ENCODE data around the gene ABCA1.

The ABCA1 gene

GRCh38 chr9:104766025-104766424 is 161.9 kb downstream of the ABCA1 start:
- no peak for TF ChIP-seq CTCF (IDR thresholded peaks at IDR 0.05; ENCODE audit: low read depth, low read length)
- no peak for DNase-seq (ENCODE audit: low read depth in 2 of 2)
- H3K4me3 ChIP-seq (replicated peaks in 1 of 2; ENCODE audit: low read depth in 2 of 2, low read length in 2 of 2), result no peak overlapping the region

GRCh38 chr9:104765138-104765537 is 162.8 kb downstream of the ABCA1 start:
- H3K4me3 ChIP-seq (replicated peaks in 1 of 2; ENCODE audit: low read depth in 2 of 2, low read length in 2 of 2), result no peak overlapping the region
- TF ChIP-seq CTCF (IDR thresholded peaks at IDR 0.05; ENCODE audit: low read depth, low read length), result no peak
- no peak for DNase-seq (ENCODE audit: low read depth in 2 of 2)

- no peak overlapping the region for H3K4me3 ChIP-seq (replicated peaks in 1 of 2; ENCODE audit: low read depth in 2 of 2, low read length in 2 of 2)
- DNase-seq (ENCODE audit: low read depth in 2 of 2), result no peak
- no peak for TF ChIP-seq CTCF (IDR thresholded peaks at IDR 0.05; ENCODE audit: low read depth, low read length)
Observed at GRCh38 chr9:104758974-104759373, 169.0 kb downstream of the ABCA1 start.

- no peak overlapping the region for H3K4me3 ChIP-seq (replicated peaks in 1 of 2; ENCODE audit: low read depth in 2 of 2, low read length in 2 of 2)
- no peak for DNase-seq (ENCODE audit: low read depth in 2 of 2)
- TF ChIP-seq CTCF (IDR thresholded peaks at IDR 0.05; ENCODE audit: low read depth, low read length), result no peak
Observed at GRCh38 chr9:104750185-104750767, 177.7 kb downstream of the ABCA1 start.

- TF ChIP-seq CTCF (IDR thresholded peaks at IDR 0.05; ENCODE audit: low read depth, low read length), result no peak
- H3K4me3 ChIP-seq (replicated peaks in 1 of 2; ENCODE audit: low read depth in 2 of 2, low read length in 2 of 2), result peak overlapping the region; percentile 79 to 89
- peak; percentile 37 to 60 for DNase-seq (ENCODE audit: low read depth in 2 of 2)
Observed at GRCh38 chr9:104748359-104749031, 179.5 kb downstream of the ABCA1 start.

- DNase-seq (ENCODE audit: low read depth in 2 of 2), result peak; percentile 72 to 79
- H3K4me3 ChIP-seq (replicated peaks in 1 of 2; ENCODE audit: low read depth in 2 of 2, low read length in 2 of 2), result peak within 1 kb of the TSS; percentile 79 to 89
- no peak for TF ChIP-seq CTCF (IDR thresholded peaks at IDR 0.05; ENCODE audit: low read depth, low read length)
Observed at GRCh38 chr9:104747565-104748358, 180.2 kb downstream of the ABCA1 start, which contains the start of gene NIPSNAP3A. NIPSNAP3A (plus strand) TSS chr9:104747683; CDS start chr9:104747793, 110 bp downstream.
